Body of pancreas (tissue), 4 donors: ENCODE results near the gene RBM33.

Experiments
- POLR2A ChIP-seq, 3 donors: fragments of 450-650 bp; IDR thresholded peaks; one replicate each; pipeline ENCODE4 v1.6.1; 2016; ENCODE audit warnings: antibody characterized with exemption in 3 of 3, mild to moderate bottlenecking in 2 of 3
- TF ChIP-seq, protein P1 (sequence below), 7 experiments: fragments of 450-650 bp in 4 of 7; fragments of 200-600 bp in 3 of 7; sonication (generic) in 3 of 7; IDR thresholded peaks; one replicate each; pipeline ENCODE4 v1.5.1; 2016 to 2019; ENCODE audit warnings: antibody characterized with exemption in 7 of 7

GRCh38 chr7:155693826-155694225, 49.4 kb downstream of the RBM33 start:
- TF ChIP-seq, protein P1, sequence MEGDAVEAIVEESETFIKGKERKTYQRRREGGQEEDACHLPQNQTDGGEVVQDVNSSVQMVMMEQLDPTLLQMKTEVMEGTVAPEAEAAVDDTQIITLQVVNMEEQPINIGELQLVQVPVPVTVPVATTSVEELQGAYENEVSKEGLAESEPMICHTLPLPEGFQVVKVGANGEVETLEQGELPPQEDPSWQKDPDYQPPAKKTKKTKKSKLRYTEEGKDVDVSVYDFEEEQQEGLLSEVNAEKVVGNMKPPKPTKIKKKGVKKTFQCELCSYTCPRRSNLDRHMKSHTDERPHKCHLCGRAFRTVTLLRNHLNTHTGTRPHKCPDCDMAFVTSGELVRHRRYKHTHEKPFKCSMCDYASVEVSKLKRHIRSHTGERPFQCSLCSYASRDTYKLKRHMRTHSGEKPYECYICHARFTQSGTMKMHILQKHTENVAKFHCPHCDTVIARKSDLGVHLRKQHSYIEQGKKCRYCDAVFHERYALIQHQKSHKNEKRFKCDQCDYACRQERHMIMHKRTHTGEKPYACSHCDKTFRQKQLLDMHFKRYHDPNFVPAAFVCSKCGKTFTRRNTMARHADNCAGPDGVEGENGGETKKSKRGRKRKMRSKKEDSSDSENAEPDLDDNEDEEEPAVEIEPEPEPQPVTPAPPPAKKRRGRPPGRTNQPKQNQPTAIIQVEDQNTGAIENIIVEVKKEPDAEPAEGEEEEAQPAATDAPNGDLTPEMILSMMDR (IDR thresholded peaks at IDR 0.05): no peak
- TF ChIP-seq POLR2A (IDR thresholded peaks at IDR 0.05): no peak
